Thyroid gland (tissue), 4 donors: ENCODE data around the gene GLRA1.

Source experiments
- CTCF ChIP-seq, 6 experiments: fragments of 200-600 bp in 3 of 6; fragments of 450-650 bp in 3 of 6; sonication (generic) in 3 of 6; IDR thresholded peaks; one replicate each; pipeline ENCODE4 v1.5.1; 2016 to 2019; ENCODE audit warnings: antibody characterized with exemption in 6 of 6, mild to moderate bottlenecking in 2 of 6, inconsistent platforms in 1 of 6, moderate library complexity in 1 of 6
- POLR2A ChIP-seq, 2 donors: fragments of 450-650 bp; IDR thresholded peaks; one replicate each; pipeline ENCODE4 v1.6.1; 2017; ENCODE audit warnings: antibody characterized with exemption in 2 of 2, mild to moderate bottlenecking in 2 of 2, moderate library complexity in 1 of 2

- TF ChIP-seq CTCF (IDR thresholded peaks at IDR 0.05) (no peak), POLR2A (IDR thresholded peaks at IDR 0.05) (no peak)
Observed at GRCh38 chr5:151970885-151971284, 46.2 kb upstream of the GLRA1 start.
